Measurements from ENCODE around the gene RGL3.
"Not testable (repeated sequence)": the region's sequence is repeated elsewhere in the genome, so short reads cannot be mapped to it uniquely, and the experiment has no call there.

Gene RGL3

GRCh38 chr19:11444059-11444458, 24.9 kb upstream of the RGL3 start:
- TF ChIP-seq CTCF (IDR thresholded peaks at IDR 0.05; ENCODE audit: low read depth, low read length, missing control alignments) = no peak
- no peak overlapping the region for H3K4me3 ChIP-seq (replicated peaks; ENCODE audit: low read depth, low read length)
- no peak for DNase-seq (ENCODE audit: extremely low read depth, low read depth)

GRCh38 chr19:11437955-11438354, 18.8 kb upstream of the RGL3 start:
- DNase-seq (ENCODE audit: extremely low read depth, low read depth) = no peak
- no peak for TF ChIP-seq CTCF (IDR thresholded peaks at IDR 0.05; ENCODE audit: low read depth, low read length, missing control alignments)
- H3K4me3 ChIP-seq (replicated peaks; ENCODE audit: low read depth, low read length) = no peak overlapping the region

- no peak for TF ChIP-seq CTCF (IDR thresholded peaks at IDR 0.05; ENCODE audit: low read depth, low read length, missing control alignments)
- no peak for DNase-seq (ENCODE audit: extremely low read depth, low read depth)
- H3K4me3 ChIP-seq (replicated peaks; ENCODE audit: low read depth, low read length) = peak overlapping the region; percentile 98
Observed at GRCh38 chr19:11435833-11436313, 16.8 kb upstream of the RGL3 start.

GRCh38 chr19:11435057-11435832, 16.1 kb upstream of the RGL3 start, which contains the start of the genes ODAD3 and PRKCSH:
Gene ODAD3, minus strand, starts transcription at chr19:11435121. Its CDS starts 105 bp downstream, at chr19:11435016.
Gene PRKCSH, plus strand, starts transcription at chr19:11435635. Its CDS starts 483 bp downstream, at chr19:11436118.
- peak; percentile 81 for TF ChIP-seq CTCF (IDR thresholded peaks at IDR 0.05; ENCODE audit: low read depth, low read length, missing control alignments)
- peak; percentile 99 for DNase-seq (ENCODE audit: extremely low read depth, low read depth)
- H3K4me3 ChIP-seq (replicated peaks; ENCODE audit: low read depth, low read length) = peak within 1 kb of the TSS; percentile 98

- no peak for TF ChIP-seq CTCF (IDR thresholded peaks at IDR 0.05; ENCODE audit: low read depth, low read length, missing control alignments)
- H3K4me3 ChIP-seq (replicated peaks; ENCODE audit: low read depth, low read length) = peak overlapping the region; percentile 98
- no peak for DNase-seq (ENCODE audit: extremely low read depth, low read depth)
Observed at GRCh38 chr19:11434703-11435056, 15.6 kb upstream of the RGL3 start.

- not testable (repeated sequence) for H3K4me3 ChIP-seq (replicated peaks; ENCODE audit: low read depth, low read length); DNase-seq (ENCODE audit: extremely low read depth, low read depth)
Observed at GRCh38 chr19:11433526-11433925, 14.4 kb upstream of the RGL3 start.

GRCh38 chr19:11426656-11427055, 7.5 kb upstream of the RGL3 start:
- H3K4me3 ChIP-seq (replicated peaks; ENCODE audit: low read depth, low read length) = no peak overlapping the region
- TF ChIP-seq CTCF (IDR thresholded peaks at IDR 0.05; ENCODE audit: low read depth, low read length, missing control alignments) = no peak
- no peak for DNase-seq (ENCODE audit: extremely low read depth, low read depth)

All from HFF-Myc (cell line).